A549 (cell line): Measurements from ENCODE around the gene TTC33.

Experiments
- BCL3 ChIP-seq: fragments of >200 bp; sonication (Bioruptor Twin); formaldehyde crosslinking; IDR thresholded peaks from 3 replicates; pipeline ENCODE4 v1.6.1; 2016
- CEBPB ChIP-seq, 2 experiments: fragments of >200 bp in 1 of 2; sonication (Bioruptor Twin) in 1 of 2; formaldehyde crosslinking in 1 of 2; IDR thresholded peaks; 2 replicates each; pipeline ENCODE4 v1.6.1; 2012 to 2016
- HEYL ChIP-seq: fragments of 250-450 bp; sonication (Bioruptor Pico); IDR thresholded peaks from 2 replicates; pipeline ENCODE4 v1.8.0; 2021; ENCODE audit warnings: mild to moderate bottlenecking, moderate library complexity
- JUNB ChIP-seq: fragments of >200 bp; sonication (Bioruptor Twin); formaldehyde crosslinking; IDR thresholded peaks from 2 replicates; pipeline ENCODE4 v1.6.1; 2016
- NFE2L2 ChIP-seq: fragments of 150-350 bp; conservative IDR thresholded peaks from 2 replicates; pipeline ENCODE4 v1.6.1; 2014; ENCODE audit warnings: low read length
- NPAS2 ChIP-seq: fragments of 250-450 bp; sonication (Bioruptor Pico); IDR thresholded peaks from 2 replicates; pipeline ENCODE4 v1.8.0; 2022; ENCODE audit warnings: mild to moderate bottlenecking, moderate library complexity, borderline replicate concordance
- POLR2A ChIP-seq: IDR thresholded peaks from 2 replicates; pipeline ENCODE4 v1.6.1; 2012; ENCODE audit warnings: mild to moderate bottlenecking, low read length
- RCOR1 ChIP-seq: fragments of 150-350 bp; IDR thresholded peaks from 2 replicates; pipeline ENCODE4 v1.6.1; 2014; ENCODE audit warnings: antibody characterized with exemption, low read length, low read depth
- REST ChIP-seq: fragments of 200-600 bp; sonication (generic); IDR thresholded peaks from 2 replicates; pipeline ENCODE4 v1.6.1; 2016; ENCODE audit warnings: antibody characterized with exemption, mild to moderate bottlenecking, moderate library complexity
- RFX5 ChIP-seq: fragments of 450-650 bp; IDR thresholded peaks from 2 replicates; pipeline ENCODE4 v1.7.1; 2014; ENCODE audit warnings: antibody characterized with exemption, mild to moderate bottlenecking, moderate library complexity
- ZFP36 ChIP-seq: fragments of 450-650 bp; IDR thresholded peaks from 2 replicates; pipeline ENCODE4 v1.6.1; 2014; ENCODE audit warnings: borderline replicate concordance; ENCODE audit not compliant: partially characterized antibody
- TF ChIP-seq, protein P1 (sequence below): fragments of >200 bp; sonication (Bioruptor Twin); formaldehyde crosslinking; IDR thresholded peaks from 3 replicates; pipeline ENCODE4 v1.5.1; 2016
- TF ChIP-seq, protein P2 (sequence below): fragments of 250-450 bp; sonication (Bioruptor Pico); IDR thresholded peaks from 2 replicates; pipeline ENCODE4 v1.5.0; 2021; ENCODE audit warnings: mild to moderate bottlenecking, moderate library complexity, borderline replicate concordance

DNA sequence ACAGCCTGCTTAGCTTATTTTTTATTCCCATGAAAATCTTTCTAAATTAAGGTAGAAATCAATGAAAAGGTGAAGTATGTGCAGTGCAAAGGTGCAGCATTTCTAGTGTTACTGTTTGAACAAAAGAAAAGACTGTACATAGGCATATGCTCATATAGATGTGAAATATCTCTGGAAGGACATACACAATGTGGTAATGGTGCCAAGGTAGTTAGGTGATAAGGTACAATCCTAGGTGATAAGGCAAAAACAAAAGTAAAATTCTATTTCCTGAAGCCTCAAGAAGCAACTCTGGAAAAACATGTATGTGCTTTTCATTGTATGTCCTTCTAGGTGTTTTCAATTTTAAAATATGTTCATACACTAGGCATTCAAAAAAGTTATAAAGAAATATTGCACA, 215.5 kb downstream of the TTC33 start:
- TF ChIP-seq RFX5 (no peak), BCL3 (no peak), CEBPB (IDR thresholded peaks at IDR 0.05) (no peak), NPAS2 (CRISPR knock-in tag) (no peak), NFE2L2 (no peak), RCOR1 (no peak), POLR2A (no peak), REST (no peak), JUNB (no peak), ZFP36 (no peak), HEYL (no peak)
- TF ChIP-seq, protein P1, sequence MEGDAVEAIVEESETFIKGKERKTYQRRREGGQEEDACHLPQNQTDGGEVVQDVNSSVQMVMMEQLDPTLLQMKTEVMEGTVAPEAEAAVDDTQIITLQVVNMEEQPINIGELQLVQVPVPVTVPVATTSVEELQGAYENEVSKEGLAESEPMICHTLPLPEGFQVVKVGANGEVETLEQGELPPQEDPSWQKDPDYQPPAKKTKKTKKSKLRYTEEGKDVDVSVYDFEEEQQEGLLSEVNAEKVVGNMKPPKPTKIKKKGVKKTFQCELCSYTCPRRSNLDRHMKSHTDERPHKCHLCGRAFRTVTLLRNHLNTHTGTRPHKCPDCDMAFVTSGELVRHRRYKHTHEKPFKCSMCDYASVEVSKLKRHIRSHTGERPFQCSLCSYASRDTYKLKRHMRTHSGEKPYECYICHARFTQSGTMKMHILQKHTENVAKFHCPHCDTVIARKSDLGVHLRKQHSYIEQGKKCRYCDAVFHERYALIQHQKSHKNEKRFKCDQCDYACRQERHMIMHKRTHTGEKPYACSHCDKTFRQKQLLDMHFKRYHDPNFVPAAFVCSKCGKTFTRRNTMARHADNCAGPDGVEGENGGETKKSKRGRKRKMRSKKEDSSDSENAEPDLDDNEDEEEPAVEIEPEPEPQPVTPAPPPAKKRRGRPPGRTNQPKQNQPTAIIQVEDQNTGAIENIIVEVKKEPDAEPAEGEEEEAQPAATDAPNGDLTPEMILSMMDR = no peak
- TF ChIP-seq, protein P2, sequence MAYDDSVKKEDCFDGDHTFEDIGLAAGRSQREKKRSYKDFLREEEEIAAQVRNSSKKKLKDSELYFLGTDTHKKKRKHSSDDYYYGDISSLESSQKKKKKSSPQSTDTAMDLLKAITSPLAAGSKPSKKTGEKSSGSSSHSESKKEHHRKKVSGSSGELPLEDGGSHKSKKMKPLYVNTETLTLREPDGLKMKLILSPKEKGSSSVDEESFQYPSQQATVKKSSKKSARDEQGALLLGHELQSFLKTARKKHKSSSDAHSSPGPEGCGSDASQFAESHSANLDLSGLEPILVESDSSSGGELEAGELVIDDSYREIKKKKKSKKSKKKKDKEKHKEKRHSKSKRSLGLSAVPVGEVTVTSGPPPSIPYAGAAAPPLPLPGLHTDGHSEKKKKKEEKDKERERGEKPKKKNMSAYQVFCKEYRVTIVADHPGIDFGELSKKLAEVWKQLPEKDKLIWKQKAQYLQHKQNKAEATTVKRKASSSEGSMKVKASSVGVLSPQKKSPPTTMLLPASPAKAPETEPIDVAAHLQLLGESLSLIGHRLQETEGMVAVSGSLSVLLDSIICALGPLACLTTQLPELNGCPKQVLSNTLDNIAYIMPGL (CRISPR knock-in tag) = no peak
